GM18909 (cell line): ENCODE data around the gene SELPLG.
"Not testable (repeated sequence)": the region's sequence is repeated elsewhere in the genome, so short reads cannot be mapped to it uniquely, and the experiment has no call there.

Source experiments
- ATAC-seq: cut with Tn5 transposase; IDR thresholded peaks from one replicate; pipeline ENCODE4 v1.9.1; 2021; ENCODE audit warnings: mild to moderate bottlenecking; ENCODE audit not compliant: unreplicated experiment, poor library complexity

The SELPLG gene

DNA sequence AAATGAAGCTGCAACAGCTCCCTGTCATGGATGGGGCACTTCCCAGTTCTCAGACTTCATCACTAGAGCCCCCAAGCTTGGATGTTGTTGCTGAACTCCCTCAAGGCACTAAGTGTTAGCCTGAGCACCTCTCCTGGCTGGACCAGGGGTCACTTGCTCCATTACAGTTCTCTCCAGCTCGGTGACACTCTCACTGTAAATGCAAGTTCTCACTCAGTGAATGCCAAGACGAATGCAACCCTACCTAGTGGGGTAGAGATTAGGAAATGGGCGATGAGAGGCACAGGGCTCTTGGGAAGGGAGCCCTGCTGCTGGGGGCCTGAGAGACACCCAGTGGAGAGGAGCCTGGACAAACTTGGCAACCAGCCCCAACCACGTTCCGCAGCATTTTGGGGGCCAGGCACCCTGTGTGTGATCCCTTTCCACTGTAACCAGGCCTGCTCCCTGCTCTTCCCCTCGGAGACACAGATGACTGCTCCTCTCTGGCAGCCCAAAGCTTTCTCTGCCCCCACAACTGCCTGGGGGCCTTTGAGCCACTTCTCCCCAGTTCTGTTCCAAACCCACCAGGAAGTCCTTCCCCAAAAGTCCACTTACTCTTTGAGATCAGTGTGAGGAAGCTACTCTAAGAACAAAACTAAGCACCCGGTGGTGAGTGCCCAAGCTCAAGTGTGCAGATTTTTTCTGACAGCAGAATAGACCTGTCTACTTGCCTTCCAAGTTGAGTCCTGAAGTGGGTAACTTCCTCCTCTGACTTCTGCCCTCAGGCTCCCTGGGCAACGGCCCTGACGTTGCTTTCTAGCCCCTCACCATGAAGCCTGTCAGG lies 8.0 kb upstream of the SELPLG start:
- ATAC-seq: no peak

DNA sequence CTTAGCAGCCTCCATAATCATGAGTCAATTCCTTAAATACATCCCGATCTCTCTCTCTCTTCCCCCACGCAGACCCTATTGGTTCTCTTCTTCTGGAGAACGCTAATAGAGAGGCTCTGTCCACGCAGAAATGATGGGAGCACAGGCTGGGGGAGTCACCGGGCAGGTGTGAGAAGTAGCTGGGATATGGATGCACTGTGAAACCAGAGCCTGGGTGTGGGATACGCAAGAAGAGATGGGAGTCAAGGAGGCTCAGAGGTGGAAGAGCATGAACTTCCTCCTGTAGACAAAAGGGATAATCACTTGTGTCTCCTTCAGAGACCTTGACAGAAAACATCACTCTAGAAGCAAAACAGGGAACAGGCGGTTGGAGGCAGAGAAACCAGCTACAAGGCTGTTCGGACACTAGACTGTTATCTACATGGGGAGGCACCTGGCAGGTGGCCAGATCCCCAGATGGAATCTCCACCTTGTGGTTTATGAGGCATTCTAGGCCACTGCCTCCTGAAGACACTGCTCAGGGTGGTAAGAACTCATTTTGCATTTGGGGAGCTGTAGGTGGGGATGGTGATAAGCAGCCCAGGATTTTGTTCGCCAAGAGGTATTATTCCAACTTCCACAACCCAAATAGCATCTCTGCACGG lies 7.2 kb upstream of the SELPLG start:
- ATAC-seq: no peak

DNA sequence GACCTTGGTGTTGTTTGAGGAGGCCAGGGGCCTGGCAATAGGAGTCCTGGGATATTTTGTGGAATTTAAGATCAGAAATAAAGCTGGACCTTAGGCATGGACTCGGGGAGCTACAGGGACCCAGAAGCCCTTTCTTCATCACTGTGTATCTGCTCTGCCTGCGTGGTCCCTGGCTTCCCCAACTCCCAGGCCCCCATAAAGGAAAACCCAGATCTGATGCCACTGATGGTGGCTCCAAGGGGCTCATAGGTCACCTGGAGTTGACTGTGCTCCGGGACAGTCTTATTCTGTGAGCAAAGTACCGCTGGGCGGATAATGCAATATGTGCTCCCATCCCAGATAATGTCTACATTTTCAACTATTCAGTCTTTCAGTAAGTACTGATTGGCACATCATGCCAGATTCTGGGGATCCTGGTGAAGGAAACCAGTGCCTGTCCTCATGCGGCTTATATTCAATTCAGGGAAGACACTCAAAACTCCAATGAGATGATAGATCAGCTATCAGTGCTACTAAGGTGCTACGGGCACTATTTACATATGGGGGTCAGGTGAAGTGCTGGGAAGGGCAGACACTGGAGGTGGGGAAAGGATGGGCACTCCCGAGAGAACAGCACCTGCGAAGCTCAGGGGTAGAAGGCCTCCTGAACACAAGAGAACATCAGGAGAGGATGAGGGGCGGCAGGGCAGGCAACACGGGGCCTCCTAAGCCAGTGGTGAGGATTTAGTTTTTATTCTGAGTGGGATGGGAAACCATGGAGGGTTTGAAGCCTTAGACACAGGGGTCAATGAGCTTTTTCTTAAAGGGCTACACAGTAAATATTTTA lies 5.5 kb upstream of the SELPLG start:
- ATAC-seq: no peak

DNA sequence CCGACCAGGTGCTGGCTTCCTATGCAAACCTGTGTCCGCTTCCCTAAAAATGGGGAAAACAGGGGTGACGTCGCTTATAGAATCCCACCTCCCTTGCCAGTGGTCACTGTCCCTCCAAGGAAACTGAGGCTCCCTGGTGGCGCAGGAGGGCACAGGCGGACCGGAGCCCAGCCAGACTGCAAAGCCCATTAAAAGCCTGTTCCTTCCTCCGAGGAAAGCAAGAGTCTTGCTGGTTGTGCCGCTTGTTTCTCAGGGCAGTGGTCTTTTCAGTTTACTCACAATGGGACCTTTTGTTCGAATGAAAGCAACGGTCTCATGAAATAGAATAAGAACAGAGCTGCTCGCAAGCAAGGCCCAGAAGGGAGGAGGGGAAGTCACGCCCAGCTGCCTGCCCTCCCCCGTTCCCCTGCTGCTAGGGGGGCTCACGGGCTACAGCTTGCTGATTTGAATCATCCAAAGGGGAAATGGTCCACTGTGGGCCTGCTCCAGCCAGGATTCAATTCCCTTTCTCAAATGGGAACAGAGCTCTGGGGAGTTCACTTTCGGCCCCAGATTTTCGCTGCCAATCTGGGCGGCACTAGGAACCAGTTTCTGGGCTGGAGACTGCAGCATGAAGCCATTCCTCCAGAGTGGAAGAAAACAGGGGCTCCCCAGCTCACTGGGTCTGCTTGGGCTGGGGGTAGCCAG lies 4.6 kb upstream of the SELPLG start:
- ATAC-seq: no peak

DNA sequence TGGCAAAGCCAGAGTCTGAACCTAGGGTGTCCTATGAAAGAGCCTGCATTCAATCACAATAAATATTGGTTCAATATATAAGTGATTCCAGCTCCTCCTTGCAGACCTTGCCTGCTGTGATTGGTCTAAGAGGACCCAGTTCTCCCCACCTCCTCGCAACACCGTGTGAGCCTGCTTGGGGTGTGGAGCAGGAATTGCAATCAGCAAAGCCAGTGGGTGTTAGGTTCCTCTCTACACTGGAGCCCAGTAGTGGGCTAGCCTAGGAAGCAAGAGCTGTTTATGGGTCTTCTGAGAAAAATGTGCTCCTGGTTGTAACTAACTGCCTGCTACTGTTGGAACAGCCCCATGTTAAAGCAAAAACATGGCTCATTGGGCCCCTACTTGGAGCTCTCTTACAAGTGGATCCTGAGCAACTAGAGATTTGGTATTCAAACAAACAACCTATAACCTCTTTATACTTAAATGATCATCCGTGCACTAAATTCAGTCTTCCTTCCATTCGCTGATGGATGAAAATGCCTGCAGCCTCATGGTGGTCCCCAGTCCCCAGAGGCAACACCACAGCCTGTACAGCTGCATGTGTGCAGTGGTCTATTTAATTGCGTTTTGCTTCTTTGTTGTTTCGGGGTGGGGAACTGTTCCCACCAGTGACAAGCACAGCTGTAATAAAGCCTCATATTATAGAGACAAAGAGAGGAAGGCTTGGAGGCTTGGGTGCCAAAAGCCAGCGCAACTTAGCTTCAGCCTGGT lies 3.7 kb upstream of the SELPLG start:
- ATAC-seq: no peak

DNA sequence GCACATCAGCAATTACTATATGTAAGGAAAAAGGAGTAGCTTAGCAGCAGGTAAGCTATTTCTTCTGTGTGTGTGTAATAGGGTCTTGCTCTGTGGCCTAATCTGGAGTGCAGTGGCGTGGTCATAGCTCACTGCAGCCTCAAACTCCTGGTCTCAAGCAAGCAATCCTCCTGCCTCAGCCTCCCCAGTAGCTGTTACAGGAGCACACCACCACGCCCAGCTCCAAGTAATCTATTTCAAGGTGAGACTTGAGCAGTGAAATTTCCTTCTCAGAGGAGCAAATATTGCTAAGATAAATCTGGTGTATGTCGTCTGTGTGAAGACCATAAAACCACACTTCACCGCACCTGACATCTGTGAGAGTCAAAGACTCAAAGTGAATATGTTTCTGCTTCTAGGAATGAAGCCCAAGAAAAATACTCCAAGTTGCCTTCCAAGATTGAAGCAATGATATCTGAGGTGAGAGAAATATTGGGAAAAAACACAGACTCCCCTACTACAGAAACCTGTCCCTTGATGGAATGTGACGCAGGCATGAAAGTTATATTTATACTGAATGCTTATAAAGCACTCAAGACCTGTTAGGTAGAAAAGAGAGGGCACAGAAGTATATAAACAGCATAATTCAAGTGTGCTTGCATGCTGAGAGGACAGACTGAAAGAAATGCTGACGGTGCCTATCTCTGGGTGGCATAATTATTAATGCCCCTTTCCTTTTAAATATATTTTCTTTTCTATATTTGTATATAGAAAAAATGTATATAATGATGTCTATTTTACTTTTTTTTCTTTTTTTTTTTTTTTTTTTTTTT lies 2.5 kb upstream of the SELPLG start:
- no peak for ATAC-seq

DNA sequence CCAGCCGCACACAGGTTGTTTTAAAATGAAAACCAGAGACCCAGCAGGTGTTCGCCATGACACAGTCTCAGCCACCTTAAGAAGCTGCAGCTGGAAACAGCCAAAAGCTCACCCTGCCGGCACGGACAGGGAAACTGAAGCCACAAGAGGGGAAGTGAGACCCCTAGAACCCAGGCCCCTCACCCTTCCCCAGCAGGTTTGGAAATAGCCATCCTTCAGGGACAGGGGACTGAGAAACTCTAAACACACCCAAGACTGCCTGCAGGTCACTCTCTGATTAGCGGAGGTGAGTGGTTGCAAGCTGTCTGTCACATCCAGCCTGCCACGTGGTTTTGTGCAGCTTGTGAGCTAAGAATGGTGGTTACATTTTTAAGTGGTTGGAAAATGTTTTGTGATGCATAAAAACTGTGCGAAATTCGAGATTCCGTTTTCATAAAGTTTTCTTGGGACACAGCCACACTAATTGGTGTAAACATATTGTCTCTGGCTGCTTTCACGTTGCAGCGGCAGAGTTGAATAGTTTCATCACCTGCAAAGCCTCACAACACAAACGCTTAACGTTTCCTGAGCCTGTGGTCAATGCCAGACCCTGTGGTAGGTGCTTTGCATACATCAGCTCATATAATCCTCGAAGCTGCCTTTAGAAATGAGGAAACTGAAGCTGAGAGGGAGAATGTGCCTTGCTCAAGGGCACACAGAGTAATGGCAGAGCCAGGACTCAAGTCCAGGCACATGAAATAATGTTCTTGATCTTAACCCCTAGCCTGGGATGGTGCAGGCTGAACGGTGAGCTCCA lies 1.7 kb upstream of the SELPLG start:
- ATAC-seq: peak; percentile 52

DNA sequence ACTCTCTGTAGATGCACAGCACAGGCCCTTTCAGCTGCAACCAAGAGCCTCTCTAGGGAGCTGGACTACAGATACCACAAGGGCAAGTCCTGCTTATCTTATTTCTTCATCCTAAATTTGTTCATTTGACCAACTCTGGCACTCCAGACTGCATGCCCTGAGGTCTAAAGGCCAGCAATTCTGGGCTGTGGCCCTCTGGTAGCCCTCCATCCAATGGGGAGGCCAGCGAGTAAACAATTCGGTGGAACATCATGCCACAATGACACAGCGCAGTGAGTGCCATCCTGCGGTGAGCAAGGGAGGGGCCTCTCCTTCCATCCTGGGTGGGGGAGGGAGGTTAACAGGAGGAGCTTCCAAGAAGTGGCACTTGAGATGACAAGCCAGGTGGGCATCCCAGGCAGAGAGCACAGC lies 652 bp upstream of the SELPLG start:
- no peak for ATAC-seq

DNA sequence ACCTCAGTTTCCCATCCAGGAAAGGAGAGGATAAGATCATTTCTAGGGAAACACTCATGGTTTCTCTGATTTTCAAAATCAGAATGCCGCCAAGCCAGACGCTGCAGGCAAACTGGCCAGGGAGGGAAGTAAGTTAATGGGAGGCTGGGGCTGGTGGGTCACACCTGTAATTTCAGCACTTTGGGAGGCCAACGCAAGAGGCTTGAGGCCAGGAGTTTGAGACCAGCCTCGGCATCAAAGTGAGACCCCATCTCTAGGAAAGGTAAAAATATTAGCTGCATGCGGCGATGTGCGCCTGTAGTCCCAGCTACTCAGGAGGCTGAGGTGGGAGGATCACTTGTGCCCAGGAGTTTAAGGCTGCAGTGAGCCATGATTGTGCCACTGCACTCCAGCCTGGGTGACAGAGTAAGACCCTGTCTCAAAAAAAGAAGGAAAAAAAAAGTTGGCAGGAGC lies 587 bp downstream of the SELPLG start:
- ATAC-seq: no peak

DNA sequence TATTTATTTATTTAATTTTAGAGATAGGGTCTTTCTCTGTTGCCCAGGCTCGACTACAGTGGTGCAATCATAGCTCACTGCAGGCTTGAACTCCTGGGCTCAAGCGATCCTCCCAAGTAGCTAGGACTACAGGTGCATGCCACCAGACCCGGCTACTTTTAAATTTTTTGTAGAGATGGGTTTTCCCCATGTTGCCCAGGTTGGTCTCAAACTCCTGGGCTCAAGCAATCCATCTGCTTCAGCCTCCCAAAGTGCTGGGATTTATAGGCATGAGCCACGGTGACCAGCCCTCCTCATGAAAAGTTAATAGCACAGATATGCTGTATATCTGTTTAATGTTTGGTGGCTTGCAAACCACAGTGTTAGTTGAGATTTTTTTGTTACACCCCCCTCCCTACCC lies 2.4 kb downstream of the SELPLG start:
- not testable (repeated sequence) for ATAC-seq

DNA sequence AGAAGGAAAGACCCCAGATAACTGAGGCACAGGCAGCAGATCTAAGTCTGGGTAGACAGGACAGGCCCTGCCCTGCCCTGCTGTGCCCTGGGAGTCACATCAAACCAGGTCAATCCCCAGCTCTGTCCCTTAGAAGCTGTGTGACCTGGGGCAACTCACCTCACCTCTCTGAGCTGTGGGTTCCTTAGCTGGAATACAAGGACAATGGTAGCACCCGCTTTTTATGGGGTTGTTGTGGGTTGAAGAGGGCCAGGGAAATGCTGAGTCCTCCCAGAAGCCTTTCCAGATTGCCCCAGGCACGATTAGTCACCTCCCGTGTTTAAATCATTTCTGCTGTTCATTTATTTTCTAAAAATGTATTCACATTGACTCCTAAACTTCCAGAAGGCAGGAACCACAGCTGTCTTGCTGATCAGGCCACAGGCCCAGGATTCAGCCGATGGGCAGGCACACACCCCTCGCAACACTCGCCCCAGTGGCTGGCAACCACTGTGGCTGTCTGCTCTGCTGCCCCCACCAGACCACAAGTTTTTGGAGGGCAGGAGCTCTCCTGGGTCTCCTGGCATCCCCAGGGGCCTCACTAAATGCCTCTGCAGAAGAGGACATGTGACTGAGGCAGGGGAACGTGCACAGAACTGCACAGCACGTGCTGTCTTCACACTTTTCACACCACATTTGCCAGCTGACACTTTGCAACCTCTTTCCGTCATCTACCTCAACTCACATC lies 3.0 kb downstream of the SELPLG start:
- no peak for ATAC-seq

DNA sequence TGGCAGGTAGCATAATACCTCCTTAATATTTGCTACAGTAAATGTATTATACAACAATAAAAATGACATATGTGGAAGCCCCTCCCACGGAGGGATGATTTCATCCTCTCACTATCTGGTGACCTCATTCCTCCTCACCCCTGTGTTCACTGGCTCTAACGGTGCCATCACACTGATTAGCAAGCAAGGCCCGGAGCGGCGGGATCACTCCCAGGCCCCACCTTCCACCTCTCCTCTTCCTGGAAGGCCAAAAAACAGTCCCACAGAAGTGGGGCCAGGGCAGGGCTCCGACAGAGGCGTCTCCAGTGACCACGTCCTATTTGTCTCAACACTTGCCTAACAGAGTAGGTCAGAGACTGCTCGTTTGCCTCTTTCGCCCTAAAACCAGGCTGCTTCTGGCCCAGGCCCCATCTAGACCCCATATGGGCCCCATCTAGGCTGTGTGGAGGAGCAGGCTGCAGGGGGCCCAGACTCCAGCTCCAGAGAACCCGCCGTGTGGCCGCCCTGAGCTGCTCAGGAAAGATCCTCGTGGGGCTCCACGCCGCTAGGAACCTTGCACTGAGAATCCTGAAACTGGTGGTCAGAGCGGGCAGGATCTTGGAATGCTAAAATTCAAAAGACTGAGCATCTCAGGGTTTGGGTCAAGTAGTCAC lies 3.7 kb downstream of the SELPLG start:
- ATAC-seq: no peak

DNA sequence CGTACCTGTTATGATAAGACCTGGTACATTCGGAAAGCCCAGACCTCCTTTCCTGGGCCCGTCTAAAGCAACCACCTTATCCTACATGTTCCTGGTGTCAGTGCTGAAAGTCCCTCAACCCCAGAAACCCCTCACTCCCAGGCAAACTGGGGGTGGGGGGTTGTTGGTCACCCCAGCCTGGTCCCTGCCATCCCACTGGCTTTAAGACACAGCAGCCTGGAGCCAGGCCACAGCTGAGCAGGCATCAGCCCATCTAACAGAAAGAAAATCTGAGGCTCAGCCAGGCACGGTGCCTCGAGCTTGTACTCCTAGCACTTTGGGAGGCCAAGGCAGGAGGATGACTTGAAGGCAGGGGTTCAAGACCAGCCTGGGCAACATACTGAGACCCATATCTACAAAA lies 4.5 kb downstream of the SELPLG start:
- ATAC-seq: no peak

DNA sequence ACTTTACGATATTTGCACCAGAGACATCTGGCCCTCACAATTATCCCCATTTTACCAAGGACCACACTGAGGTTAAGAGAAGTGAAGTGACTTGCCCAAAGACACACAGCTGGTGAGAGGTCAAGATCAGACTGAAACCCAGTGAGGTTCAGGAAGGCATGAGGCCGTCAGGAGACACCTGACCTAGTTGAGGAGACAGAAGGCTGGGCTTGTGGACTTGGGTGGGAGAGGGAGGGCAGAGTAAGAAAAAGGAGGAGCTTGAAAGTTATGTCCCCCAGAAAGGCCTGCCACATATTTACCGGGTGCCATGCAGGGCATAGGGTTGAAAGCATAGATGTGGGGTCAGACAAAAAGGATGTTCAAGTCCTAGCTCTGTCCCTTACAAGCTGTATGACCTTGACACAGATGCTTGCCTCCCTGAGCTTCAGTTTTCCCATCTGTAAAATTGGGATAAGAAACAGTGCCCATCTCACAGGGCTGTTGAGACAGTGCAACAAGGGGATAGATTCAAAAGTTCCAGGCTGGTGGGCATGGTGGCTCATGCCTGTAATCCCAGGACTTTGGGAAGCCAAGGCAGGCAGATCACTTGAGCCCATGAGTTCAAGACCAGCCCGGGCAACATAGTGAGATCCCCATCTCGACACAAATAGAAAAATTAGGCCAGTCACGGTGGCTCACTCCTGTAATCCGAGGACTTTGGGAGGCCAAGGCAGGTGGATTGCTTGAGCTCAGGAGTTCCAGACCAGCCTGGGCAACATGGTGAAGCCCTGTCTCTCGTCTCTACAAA lies 6.4 kb downstream of the SELPLG start:
- ATAC-seq: no peak

DNA sequence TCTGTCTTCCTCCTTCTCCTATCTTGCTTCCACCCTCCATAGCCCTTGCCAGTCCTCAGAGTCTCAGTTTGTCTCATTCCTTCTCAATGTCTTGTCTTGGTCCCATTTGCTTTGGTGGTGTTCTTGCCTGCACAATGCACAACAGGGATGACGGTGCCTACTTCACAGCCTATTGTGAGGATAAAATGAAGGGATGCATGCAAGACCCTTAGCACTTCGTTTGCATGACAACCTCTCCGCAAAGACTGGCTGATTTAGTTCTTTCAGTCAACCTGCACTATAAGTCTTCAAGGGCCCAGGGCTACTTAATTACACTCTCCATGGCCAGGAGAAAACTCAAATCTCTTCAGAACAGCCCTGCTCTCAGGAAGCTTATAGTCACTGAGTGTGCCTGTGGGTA lies 8.5 kb downstream of the SELPLG start:
- no peak for ATAC-seq

DNA sequence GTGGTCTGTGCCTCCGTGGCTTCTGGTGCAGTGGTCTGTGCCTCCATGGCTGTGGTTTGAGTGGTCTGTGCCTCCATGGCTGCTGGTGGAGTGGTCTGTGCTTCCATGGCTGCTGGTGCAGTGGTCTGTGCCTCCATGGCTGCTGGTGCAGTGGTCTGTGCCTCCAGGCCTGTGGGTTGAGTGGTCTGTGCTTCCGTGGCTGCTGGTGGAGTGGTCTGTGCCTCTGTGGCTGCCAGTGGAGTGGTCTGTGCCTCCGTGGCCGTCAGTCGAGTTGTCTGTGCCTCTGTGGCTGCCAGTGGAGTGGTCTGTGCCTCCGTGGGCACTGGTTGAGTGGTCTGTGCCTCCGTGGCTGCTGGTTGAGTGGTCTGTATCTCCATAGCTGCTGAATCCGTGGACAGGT lies 10.1 kb downstream of the SELPLG start:
- no peak for ATAC-seq
